Endothelial cell of umbilical vein (primary cell): Measurements from ENCODE around the gene MYO7B. TPM values are rescaled to one million over a fixed set of nuclear protein-coding genes. Genes with fewer than 3 reads are reported as not detected.

Experiments
- BruUV-seq: library from RNA; stranded (reverse); fragments of 400-500 nt; replicated peaks from 2 replicates; lab custom pipeline; 2021; lab: Mats Ljungman, UMichigan
- CTCF ChIA-PET: fragments of 300-600, 350-600 bp; sonication (Branson Sonifier 250); formaldehyde crosslinking; loops from one replicate; lab custom pipeline; 2021; ENCODE audit warnings: antibody characterized with exemption, inconsistent platforms; lab: Charles Lee
- POLR2A ChIA-PET: fragments of 300-600, 350-600 bp; sonication (Branson Sonifier 250); formaldehyde crosslinking; loops from one replicate; lab custom pipeline; 2021; ENCODE audit warnings: antibody characterized with exemption, inconsistent platforms; lab: Charles Lee
- DNase-seq: peaks from one replicate; pipeline ENCODE4 v3.0.0-alpha.2; 2011; ENCODE audit warnings: low read depth, low spot score
- FAIRE-seq: peaks from 2 replicates; lab custom pipeline; 2011; peaks lifted over from hg19 to GRCh38; lab: Jason Lieb, UNC
- H2AFZ ChIP-seq: 2 replicates; pipeline ENCODE4 v1.6.0; 2012; ENCODE audit warnings: low read depth, low read length, control low read depth, inconsistent platforms
- H3K27ac ChIP-seq: 2 replicates; pipeline ENCODE4 v1.5.1; 2011; ENCODE audit warnings: low read depth, mild to moderate bottlenecking, control low read depth, low read length, moderate library complexity; ENCODE audit not compliant: insufficient read depth
- H3K27me3 ChIP-seq, 2 experiments: 2 replicates each; pipeline versions ENCODE4 v1.6.0 to v1.6.1; 2011; ENCODE audit warnings: low read length in 2 of 2, mixed read lengths in 1 of 2; ENCODE audit not compliant: control insufficient read depth in 2 of 2, insufficient read depth in 2 of 2
- H3K36me3 ChIP-seq, 2 experiments: 2 replicates in 1 of 2; 3 replicates in 1 of 2; pipeline ENCODE4 v1.5.1; 2011; ENCODE audit warnings: low read length in 2 of 2, mild to moderate bottlenecking in 1 of 2, moderate library complexity in 1 of 2; ENCODE audit not compliant: control insufficient read depth in 2 of 2, insufficient read depth in 2 of 2; ENCODE audit errors: extremely low read depth in 1 of 2
- H3K4me1 ChIP-seq: 3 replicates; pipeline ENCODE4 v1.5.1; 2011; ENCODE audit warnings: mild to moderate bottlenecking, low read length; ENCODE audit not compliant: control insufficient read depth, insufficient read depth; ENCODE audit errors: extremely low read depth
- H3K4me2 ChIP-seq: 2 replicates; pipeline ENCODE4 v1.6.1; 2011; ENCODE audit warnings: low read length, control low read depth, mixed read lengths; ENCODE audit not compliant: insufficient read depth
- H3K4me3 ChIP-seq, 3 experiments: fragments of 200-600 bp in 1 of 3; sonication (generic), shearing (Covaris generic) in 1 of 3; replicated peaks in 1 of 3; 2 replicates each; pipeline ENCODE4 v1.5.1; 2011 to 2016; ENCODE audit warnings: control low read depth in 3 of 3, low read length in 3 of 3, mild to moderate bottlenecking in 2 of 3, inconsistent platforms in 1 of 3, low read depth in 1 of 3, moderate library complexity in 1 of 3; ENCODE audit not compliant: insufficient read depth in 1 of 3
- H3K79me2 ChIP-seq: 2 replicates; pipeline ENCODE4 v1.6.0; 2012; ENCODE audit warnings: low read length, inconsistent platforms; ENCODE audit not compliant: control insufficient read depth, insufficient read depth
- H3K9ac ChIP-seq: replicated peaks from 2 replicates; pipeline ENCODE3; 2011; ENCODE audit warnings: low read length, control low read depth; ENCODE audit not compliant: insufficient read depth; ENCODE audit errors: extremely low read depth
- H3K9me1 ChIP-seq: replicated peaks from 3 replicates; pipeline ENCODE4 v1.6.0; 2011; ENCODE audit warnings: mild to moderate bottlenecking, low read length; ENCODE audit not compliant: control insufficient read depth, insufficient read depth; ENCODE audit errors: extremely low read depth
- H3K9me3 ChIP-seq: replicated peaks from 2 replicates; pipeline ENCODE4 v1.5.1; 2012; ENCODE audit warnings: low read length, inconsistent platforms; ENCODE audit not compliant: control insufficient read depth, insufficient read depth
- H4K20me1 ChIP-seq: replicated peaks from 2 replicates; pipeline ENCODE3; 2011; ENCODE audit warnings: mild to moderate bottlenecking, low read length; ENCODE audit not compliant: control insufficient read depth, insufficient read depth; ENCODE audit errors: extremely low read depth
- EZH2 ChIP-seq: IDR thresholded peaks from 2 replicates; pipeline ENCODE4 v1.6.1; 2012; ENCODE audit warnings: borderline replicate concordance, low read depth, mild to moderate bottlenecking, moderate library complexity, low read length, inconsistent platforms; ENCODE audit not compliant: severe bottlenecking
- FOS ChIP-seq: IDR thresholded peaks from 2 replicates; pipeline ENCODE4 v1.6.1; 2011; ENCODE audit warnings: mild to moderate bottlenecking, low read length, moderate library complexity, borderline replicate concordance; ENCODE audit not compliant: insufficient read depth
- GATA2 ChIP-seq: IDR thresholded peaks from 2 replicates; pipeline ENCODE4 v1.7.0; 2011; ENCODE audit warnings: low read depth, mild to moderate bottlenecking, moderate library complexity, mixed read lengths, low read length; ENCODE audit not compliant: insufficient read length, insufficient read depth
- JUN ChIP-seq: IDR thresholded peaks from 2 replicates; pipeline ENCODE4 v1.6.1; 2011; ENCODE audit warnings: borderline replicate concordance, low read depth; ENCODE audit not compliant: insufficient read length, insufficient read depth
- MYC ChIP-seq: IDR thresholded peaks from one replicate; pipeline ENCODE4 v1.6.1; 2011; ENCODE audit warnings: mild to moderate bottlenecking, low read depth, low read length
- POLR2A ChIP-seq: IDR thresholded peaks from 2 replicates; pipeline ENCODE4 v1.6.1; 2012; ENCODE audit warnings: low read depth, mild to moderate bottlenecking, control low read depth, low read length
- POLR2AphosphoS5 ChIP-seq: IDR thresholded peaks from 2 replicates; pipeline ENCODE4 v1.6.1; 2012; ENCODE audit warnings: low read depth, mild to moderate bottlenecking, control low read depth, low read length, moderate library complexity; ENCODE audit not compliant: insufficient read depth
- dilution Hi-C: fragments of 300-500 bp; cut with MboI; formaldehyde crosslinking; loops from one replicate; pipeline ENCODE4 v1.15.0; 2019; ENCODE audit warnings: low sequenced_read_pairs; ENCODE audit not compliant: extremely low pct_ligation_motif_present
- intact Hi-C: fragments of 100-400 bp; cut with micrococcal nuclease; formaldehyde crosslinking; loops from one replicate; pipeline ENCODE4 v1.10.0; 2022
- polyA plus RNA-seq, 4 experiments: library from polyadenylated mRNA; depleted of rRNA in 3 of 4; stranded (reverse) in 3 of 4; unstranded in 1 of 4; fragments of >200 nt; gene quantifications; 2 replicates each; pipeline versions ENCODE4 v1.2.1 to v1.2.3, GENCODE V29; 2011 to 2012; ENCODE audit warnings: missing spikeins in 1 of 4
- total RNA-seq: library from RNA; stranded (reverse); gene quantifications from 2 replicates; pipeline ENCODE4 v1.2.3, GENCODE V29; 2021
- TF ChIP-seq, protein P1 (sequence below), 2 donors: IDR thresholded peaks; 1 replicate in 1 of 2; 2 replicates in 1 of 2; pipeline ENCODE4 v1.5.1; 2011; ENCODE audit warnings: low read length in 2 of 2, mild to moderate bottlenecking in 2 of 2, moderate library complexity in 2 of 2, control low read depth in 1 of 2, inconsistent platforms in 1 of 2, low read depth in 1 of 2; ENCODE audit not compliant: insufficient read depth in 1 of 2; ENCODE audit errors: extremely low read depth in 1 of 2
- TF ChIP-seq, protein P2 (sequence below): IDR thresholded peaks from 2 replicates; pipeline ENCODE4 v1.6.1; 2011; ENCODE audit not compliant: insufficient read depth, insufficient read length

Gene MYO7B
- total and polyA plus RNA-seq, 2 donors (not counting 3 experiments of a cell fraction or from before 2014, with no cell fraction given), result 0.17 TPM; not detected in 1

DNA sequence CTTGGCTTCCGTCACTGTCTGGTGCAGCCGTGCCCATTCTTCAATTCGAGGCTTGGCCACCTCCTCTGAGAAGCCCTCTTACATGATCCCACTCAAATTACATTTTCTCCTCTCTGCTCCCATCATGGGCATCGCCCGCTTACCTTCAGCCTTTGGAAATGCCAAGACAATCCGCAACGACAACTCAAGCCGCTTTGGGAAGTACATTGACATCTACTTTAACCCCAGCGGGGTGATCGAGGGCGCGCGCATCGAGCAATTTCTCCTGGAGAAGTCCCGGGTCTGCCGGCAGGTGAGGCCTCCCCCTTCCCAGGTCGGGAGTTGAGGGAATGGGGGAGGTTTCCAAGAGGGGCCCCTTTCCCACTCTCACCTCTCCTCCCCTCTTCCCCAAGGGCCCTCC, 38.3 kb downstream of the MYO7B start:
- Histone ChIP-seq H3K9me1 (no peaks in the 10 kb centered on the region), H3K27ac (no peak overlapping the region), H3K4me1 (peaks cover 5% of the 10 kb centered on the region), H3K27me3 (peaks cover 0 to under 1% of the 10 kb centered on the region in 2 experiments), H3K4me3 (no peak overlapping the region), H3K9ac (no peak overlapping the region), H3K4me2 (no peak overlapping the region), H3K79me2 (no peaks in the 10 kb centered on the region), H4K20me1 (no peaks in the 10 kb centered on the region), H3K36me3 (no peaks in the 10 kb centered on the region), H2AFZ (no peak overlapping the region), H3K9me3 (no peaks in the 10 kb centered on the region)
- TF ChIP-seq EZH2, result no peak
- TF ChIP-seq, protein P1, sequence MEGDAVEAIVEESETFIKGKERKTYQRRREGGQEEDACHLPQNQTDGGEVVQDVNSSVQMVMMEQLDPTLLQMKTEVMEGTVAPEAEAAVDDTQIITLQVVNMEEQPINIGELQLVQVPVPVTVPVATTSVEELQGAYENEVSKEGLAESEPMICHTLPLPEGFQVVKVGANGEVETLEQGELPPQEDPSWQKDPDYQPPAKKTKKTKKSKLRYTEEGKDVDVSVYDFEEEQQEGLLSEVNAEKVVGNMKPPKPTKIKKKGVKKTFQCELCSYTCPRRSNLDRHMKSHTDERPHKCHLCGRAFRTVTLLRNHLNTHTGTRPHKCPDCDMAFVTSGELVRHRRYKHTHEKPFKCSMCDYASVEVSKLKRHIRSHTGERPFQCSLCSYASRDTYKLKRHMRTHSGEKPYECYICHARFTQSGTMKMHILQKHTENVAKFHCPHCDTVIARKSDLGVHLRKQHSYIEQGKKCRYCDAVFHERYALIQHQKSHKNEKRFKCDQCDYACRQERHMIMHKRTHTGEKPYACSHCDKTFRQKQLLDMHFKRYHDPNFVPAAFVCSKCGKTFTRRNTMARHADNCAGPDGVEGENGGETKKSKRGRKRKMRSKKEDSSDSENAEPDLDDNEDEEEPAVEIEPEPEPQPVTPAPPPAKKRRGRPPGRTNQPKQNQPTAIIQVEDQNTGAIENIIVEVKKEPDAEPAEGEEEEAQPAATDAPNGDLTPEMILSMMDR (IDR thresholded peaks at IDR 0.05; ENCODE audit: extremely low read depth in 1 of 2, insufficient read depth in 1 of 2, low read depth in 1 of 2, low read length in 2 of 2), result no peak
- no peak for TF ChIP-seq GATA2
- no peak for TF ChIP-seq MYC
- TF ChIP-seq JUN, result no peak
- TF ChIP-seq FOS, result no peak
- TF ChIP-seq, protein P2, sequence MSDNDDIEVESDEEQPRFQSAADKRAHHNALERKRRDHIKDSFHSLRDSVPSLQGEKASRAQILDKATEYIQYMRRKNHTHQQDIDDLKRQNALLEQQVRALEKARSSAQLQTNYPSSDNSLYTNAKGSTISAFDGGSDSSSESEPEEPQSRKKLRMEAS, result no peak
- TF ChIP-seq POLR2AphosphoS5, result no peak
- no peak for TF ChIP-seq POLR2A
- CTCF ChIA-PET, result interaction anchor here (0.6 kb wide), 1 partner anchor 349 kb away, joined by 3 read pairs; no protein-coding TSS in a partner anchor
- BruUV-seq, result no TSS peak
- FAIRE-seq (no peak), DNase-seq (no peak)
- POLR2A ChIA-PET, result no interaction called here
- intact Hi-C loops (no loop called here), dilution Hi-C loops (no loop called here)
